ENCODE results near the gene PPARD.

Gene PPARD

DNA sequence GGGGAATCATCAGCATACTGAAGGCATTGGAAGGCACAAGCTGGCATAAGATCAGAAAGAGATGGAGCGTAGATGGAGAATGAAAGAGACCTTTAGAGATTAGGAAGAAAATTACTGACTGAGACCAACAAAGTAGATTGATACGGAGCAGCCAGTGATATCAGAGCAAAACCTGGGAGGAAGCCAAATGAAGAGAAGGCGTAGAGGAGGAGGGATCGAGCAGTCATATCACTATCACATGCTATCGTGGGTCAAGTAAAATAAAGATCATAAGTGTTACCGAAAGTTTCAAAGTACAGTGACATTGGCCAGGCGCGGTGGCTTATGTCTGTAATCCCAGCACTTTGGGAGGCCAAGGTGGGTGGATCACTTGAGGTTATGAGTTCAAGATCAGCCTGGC, 56.2 kb downstream of the PPARD start:
- Histone ChIP-seq H3K36me3 (replicated peaks; ENCODE audit: low read depth, low read length) (no peaks in the 10 kb centered on the region), H4K20me1 (ENCODE audit: insufficient read depth, low read length) (no peaks in the 10 kb centered on the region), H3K79me2 (ENCODE audit: low read length) (no peaks in the 10 kb centered on the region), H3K4me3 (ENCODE audit: low read length) (no peak overlapping the region), H3K4me2 (ENCODE audit: low read length) (no peak overlapping the region), H3K27ac (ENCODE audit: low read length) (no peak overlapping the region), H3K4me1 (ENCODE audit: low read length) (peaks cover 9% of the 10 kb centered on the region), H3K9ac (ENCODE audit: low read length) (no peak overlapping the region), H3K27me3 (ENCODE audit: low read depth, low read length) (no peaks in the 10 kb centered on the region), H3K9me3 (ENCODE audit: insufficient read depth, low read length) (no peaks in the 10 kb centered on the region), H2AFZ (ENCODE audit: low read depth, low read length) (no peak overlapping the region)
- TF ChIP-seq EZH2phosphoT487 (IDR thresholded peaks at IDR 0.05; ENCODE audit: low read depth) (no peak), CTCF (IDR thresholded peaks at IDR 0.05; ENCODE audit: low read depth, low read length) (no peak)

- no peaks in the 10 kb centered on the region for H3K4me1 ChIP-seq (ENCODE audit: low read length)
- no peaks in the 10 kb centered on the region for H3K36me3 ChIP-seq (replicated peaks; ENCODE audit: low read depth, low read length)
- H3K27me3 ChIP-seq (ENCODE audit: low read depth, low read length), result no peaks in the 10 kb centered on the region
- no peak for TF ChIP-seq CTCF (IDR thresholded peaks at IDR 0.05; ENCODE audit: low read depth, low read length)
- no peak for TF ChIP-seq EZH2phosphoT487 (IDR thresholded peaks at IDR 0.05; ENCODE audit: low read depth)
- no peaks in the 10 kb centered on the region for H4K20me1 ChIP-seq (ENCODE audit: insufficient read depth, low read length)
- no peak overlapping the region for H2AFZ ChIP-seq (ENCODE audit: low read depth, low read length)
- H3K4me2 ChIP-seq (ENCODE audit: low read length), result no peak overlapping the region
- H3K9ac ChIP-seq (ENCODE audit: low read length), result no peak overlapping the region
- H3K4me3 ChIP-seq (ENCODE audit: low read length), result no peak overlapping the region
- no peaks in the 10 kb centered on the region for H3K9me3 ChIP-seq (ENCODE audit: insufficient read depth, low read length)
- H3K27ac ChIP-seq (ENCODE audit: low read length), result no peak overlapping the region
- no peaks in the 10 kb centered on the region for H3K79me2 ChIP-seq (ENCODE audit: low read length)
Measured at GRCh38 chr6:35400111-35400510, 57.8 kb downstream of the PPARD start.

DNA sequence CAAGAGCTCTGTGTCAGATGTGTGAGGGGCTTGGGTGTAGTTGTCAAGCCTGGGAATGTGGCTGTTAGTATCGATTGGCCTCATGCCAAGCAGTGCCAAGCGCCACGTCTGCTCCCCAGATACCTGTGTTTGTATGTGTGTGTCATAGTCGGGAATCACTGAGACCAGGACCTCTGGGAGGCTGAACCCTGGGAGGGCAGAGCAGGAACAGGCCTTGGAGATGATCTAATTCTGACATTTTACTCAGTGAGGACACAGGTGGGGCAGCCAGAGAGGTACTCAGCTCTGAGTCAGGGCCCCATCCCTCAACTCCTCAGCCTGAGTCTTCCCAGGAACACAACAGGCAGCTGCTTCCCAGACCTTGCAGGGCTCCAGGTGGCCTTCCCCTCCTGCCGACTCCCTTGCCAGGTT, 58.5 kb downstream of the PPARD start:
- no peaks in the 10 kb centered on the region for H3K9me3 ChIP-seq (ENCODE audit: insufficient read depth, low read length)
- H3K79me2 ChIP-seq (ENCODE audit: low read length), result no peaks in the 10 kb centered on the region
- no peak for TF ChIP-seq CTCF (IDR thresholded peaks at IDR 0.05; ENCODE audit: low read depth, low read length)
- no peak for TF ChIP-seq EZH2phosphoT487 (IDR thresholded peaks at IDR 0.05; ENCODE audit: low read depth)
- no peak overlapping the region for H3K4me2 ChIP-seq (ENCODE audit: low read length)
- no peak overlapping the region for H2AFZ ChIP-seq (ENCODE audit: low read depth, low read length)
- no peaks in the 10 kb centered on the region for H3K27me3 ChIP-seq (ENCODE audit: low read depth, low read length)
- no peak overlapping the region for H3K9ac ChIP-seq (ENCODE audit: low read length)
- H3K4me1 ChIP-seq (ENCODE audit: low read length), result no peaks in the 10 kb centered on the region
- H4K20me1 ChIP-seq (ENCODE audit: insufficient read depth, low read length), result no peaks in the 10 kb centered on the region
- H3K27ac ChIP-seq (ENCODE audit: low read length), result no peak overlapping the region
- no peak overlapping the region for H3K4me3 ChIP-seq (ENCODE audit: low read length)
- no peaks in the 10 kb centered on the region for H3K36me3 ChIP-seq (replicated peaks; ENCODE audit: low read depth, low read length)

- no peak for TF ChIP-seq CTCF (IDR thresholded peaks at IDR 0.05; ENCODE audit: low read depth, low read length)
- no peak for TF ChIP-seq EZH2phosphoT487 (IDR thresholded peaks at IDR 0.05; ENCODE audit: low read depth)
- no peaks in the 10 kb centered on the region for H3K36me3 ChIP-seq (replicated peaks; ENCODE audit: low read depth, low read length)
- no peaks in the 10 kb centered on the region for H3K27me3 ChIP-seq (ENCODE audit: low read depth, low read length)
- H3K4me2 ChIP-seq (ENCODE audit: low read length), result no peak overlapping the region
- no peak overlapping the region for H3K27ac ChIP-seq (ENCODE audit: low read length)
- no peaks in the 10 kb centered on the region for H3K9me3 ChIP-seq (ENCODE audit: insufficient read depth, low read length)
- no peak overlapping the region for H2AFZ ChIP-seq (ENCODE audit: low read depth, low read length)
- H3K4me3 ChIP-seq (ENCODE audit: low read length), result no peak overlapping the region
- no peak overlapping the region for H3K9ac ChIP-seq (ENCODE audit: low read length)
- no peaks in the 10 kb centered on the region for H4K20me1 ChIP-seq (ENCODE audit: insufficient read depth, low read length)
- H3K79me2 ChIP-seq (ENCODE audit: low read length), result no peaks in the 10 kb centered on the region
- no peaks in the 10 kb centered on the region for H3K4me1 ChIP-seq (ENCODE audit: low read length)
Measured at GRCh38 chr6:35401514-35401913, 59.2 kb downstream of the PPARD start.
